Measurements from ENCODE around the gene HIVEP3. TPM values are rescaled to one million over a fixed set of nuclear protein-coding genes. Genes with fewer than 3 reads are reported as not detected.
A peak's percentile ranks its signal among the peaks of the same experiment; 100 is the strongest.

The HIVEP3 gene
- total and polyA plus RNA-seq, 4 donors: 7.0 to 14.7 (median 8.8) TPM

GRCh38 chr1:41461790-41462679 is 456.7 kb downstream of the HIVEP3 start:
- Histone ChIP-seq H3K27me3 (ENCODE audit: control insufficient read depth in 3 of 3, insufficient read depth in 3 of 3, low read length in 2 of 3) (no peaks in the 10 kb centered on the region), H3K4me3 (no peak overlapping the region), H3K9me3 (ENCODE audit: control insufficient read depth in 4 of 4, insufficient read depth in 3 of 4, low read length in 3 of 4) (no peaks in the 10 kb centered on the region), H3K4me1 (ENCODE audit: control insufficient read depth in 5 of 5, insufficient read depth in 5 of 5, low read length in 5 of 5) (peaks cover 0 to 8% (median 4%) of the 10 kb centered on the region in 5 donors), H3K27ac (ENCODE audit: low read depth in 1 of 2, low read length in 1 of 2) (no peak overlapping the region), H3K36me3 (ENCODE audit: control insufficient read depth in 4 of 4, insufficient read depth in 4 of 4, low read length in 4 of 4) (no peaks in the 10 kb centered on the region), H3K9ac (ENCODE audit: insufficient read depth in 1 of 2, low read length in 2 of 2) (no peak overlapping the region)
- WGBS, 2 donors: 55 to 72% methylated on average over 4 of the region's 4 CpGs
- no peak for TF ChIP-seq CTCF (IDR thresholded peaks at IDR 0.05; ENCODE audit: control extremely low read depth, extremely low read depth)
- DNase-seq (peak; percentile 69 to 90 (median 82)), ATAC-seq (ENCODE audit: insufficient read depth, low FRiP score) (no peak)

- Histone ChIP-seq H3K27ac (ENCODE audit: low read depth in 1 of 2, low read length in 1 of 2) (no peak overlapping the region), H3K4me3 (no peak overlapping the region), H3K27me3 (ENCODE audit: control insufficient read depth in 3 of 3, insufficient read depth in 3 of 3, low read length in 2 of 3) (no peaks in the 10 kb centered on the region), H3K9ac (ENCODE audit: insufficient read depth in 1 of 2, low read length in 2 of 2) (no peak overlapping the region), H3K9me3 (ENCODE audit: control insufficient read depth in 4 of 4, insufficient read depth in 3 of 4, low read length in 3 of 4) (no peaks in the 10 kb centered on the region), H3K4me1 (ENCODE audit: control insufficient read depth in 5 of 5, insufficient read depth in 5 of 5, low read length in 5 of 5) (peaks cover 0 to 24% (median 2%) of the 10 kb centered on the region in 5 donors), H3K36me3 (ENCODE audit: control insufficient read depth in 4 of 4, insufficient read depth in 4 of 4, low read length in 4 of 4) (no peaks in the 10 kb centered on the region)
- DNase-seq (peak in 2 of 3 donors; percentile 47 to 78), ATAC-seq (ENCODE audit: insufficient read depth, low FRiP score) (no peak)
- WGBS, 2 donors: 86 to 87% methylated on average over 10 of the region's 10 CpGs
- TF ChIP-seq CTCF (IDR thresholded peaks at IDR 0.05; ENCODE audit: control extremely low read depth, extremely low read depth): no peak
Observed at GRCh38 chr1:41456847-41457540, 461.7 kb downstream of the HIVEP3 start.

Small RNA genes within 50 kb of the gene (small RNA-seq; reads per million reads assigned to genes)
- not detected for gene RNA5SP45 (ENCODE audit: low replicate concordance)

Other genes starting within 250 kb of the HIVEP3 start
- not detected for gene GUCA2B, start 234.5 kb upstream of the HIVEP3 start, total RNA-seq
- gene GUCA2B, start 234.5 kb upstream of the HIVEP3 start, polyA plus RNA-seq: not detected
- gene GUCA2A, start 245.8 kb upstream of the HIVEP3 start, total RNA-seq: not detected
- under 1 TPM; 0.28 to 0.29 TPM for gene GUCA2A, start 245.8 kb upstream of the HIVEP3 start, polyA plus RNA-seq